GM21390 (cell line): ENCODE results near the gene UVRAG.

Experiments
- ATAC-seq: cut with Tn5 transposase; IDR thresholded peaks from one replicate; pipeline ENCODE4 v1.9.1; 2021; ENCODE audit not compliant: unreplicated experiment

Gene UVRAG

GRCh38 chr11:75814677-75815344 lies at the start of gene UVRAG:
Gene UVRAG, plus strand, starts transcription at chr11:75815210. Its CDS starts 198 bp downstream, at chr11:75815408.
- peak; percentile 66 for ATAC-seq

DNA sequence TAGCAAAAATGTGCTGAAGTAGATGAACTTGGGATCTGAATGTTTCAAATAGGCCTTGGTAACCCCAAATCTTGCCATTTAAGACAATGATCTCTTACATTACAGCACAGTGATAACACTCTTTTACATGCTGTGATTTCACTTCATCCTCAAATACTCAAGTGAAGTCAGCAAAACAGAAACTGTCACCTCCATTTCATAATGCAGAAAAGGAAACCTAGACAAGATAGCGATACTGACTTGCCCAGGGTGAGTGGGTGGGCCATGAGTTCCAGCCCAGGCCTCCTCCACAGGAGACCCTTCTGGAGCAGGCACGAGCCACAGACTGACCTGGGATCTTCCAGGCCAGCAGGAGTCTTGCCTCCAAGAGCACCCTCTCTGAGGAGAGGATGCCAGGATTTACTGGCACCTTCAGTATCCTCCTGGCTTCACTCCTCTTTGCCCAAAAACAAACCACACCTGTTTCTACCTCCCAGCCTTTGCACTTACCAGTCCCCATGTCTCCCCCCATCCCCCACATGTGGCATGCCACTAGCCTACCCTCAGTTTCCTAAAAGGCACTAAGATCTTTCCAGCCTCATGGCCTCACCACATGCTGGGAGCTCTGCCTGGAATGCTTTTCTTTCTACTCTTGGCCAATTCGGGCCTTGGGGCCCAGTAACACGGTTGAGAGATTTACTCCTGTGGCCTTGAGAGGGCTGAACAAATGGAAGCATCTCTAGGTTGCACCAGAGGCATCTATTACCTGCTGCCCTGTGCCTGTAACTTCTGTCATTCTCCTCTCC lies 48.4 kb upstream of the UVRAG start:
- no peak for ATAC-seq

GRCh38 chr11:75767228-75767572 lies 47.8 kb upstream of the UVRAG start:
- ATAC-seq: no peak

- ATAC-seq: no peak
Measured at GRCh38 chr11:75767793-75768111, 47.3 kb upstream of the UVRAG start.

DNA sequence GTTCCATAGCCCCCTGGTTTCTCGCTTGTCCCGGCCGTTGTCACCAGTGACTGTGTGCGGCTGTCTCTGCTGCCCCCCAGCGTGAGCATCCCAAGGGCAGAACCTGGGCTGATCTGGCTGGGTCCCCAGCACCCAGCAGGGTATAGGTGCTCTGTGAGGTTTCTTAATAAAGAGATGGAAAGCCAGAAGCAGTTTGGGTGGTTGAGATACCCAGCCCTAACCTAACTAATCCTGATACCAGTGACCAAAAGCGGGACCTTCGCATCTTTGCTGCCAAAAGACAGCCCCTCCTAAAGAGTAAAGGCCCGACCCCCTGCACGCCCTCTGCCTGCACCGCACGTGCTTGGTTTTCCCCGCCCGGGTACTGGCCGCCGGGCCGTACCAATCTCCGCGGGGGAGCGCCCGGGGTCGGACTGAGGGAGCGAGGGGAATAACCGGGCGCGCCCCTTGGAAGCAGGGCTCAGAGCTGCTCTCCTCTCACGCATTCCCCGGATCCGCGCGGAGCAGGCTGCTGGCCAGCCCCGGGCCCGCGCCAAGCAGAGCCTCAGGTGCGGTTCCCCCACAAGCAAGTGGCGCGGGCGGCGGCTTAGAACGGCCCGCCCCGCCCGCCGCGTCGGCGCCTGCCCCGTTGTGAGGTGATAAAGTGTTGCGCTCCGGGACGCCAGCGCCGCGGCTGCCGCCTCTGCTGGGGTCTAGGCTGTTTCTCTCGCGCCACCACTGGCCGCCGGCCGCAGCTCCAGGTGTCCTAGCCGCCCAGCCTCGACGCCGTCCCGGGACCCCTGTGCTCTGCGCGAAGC lies 46.7 kb upstream of the UVRAG start, which contains the start of gene DGAT2:
TSS of gene DGAT2 (plus strand) at position 667 of the 797 bp plus-strand sequence. CDS start 214 bp downstream, outside the sequence.
- peak; percentile 61 for ATAC-seq

DNA sequence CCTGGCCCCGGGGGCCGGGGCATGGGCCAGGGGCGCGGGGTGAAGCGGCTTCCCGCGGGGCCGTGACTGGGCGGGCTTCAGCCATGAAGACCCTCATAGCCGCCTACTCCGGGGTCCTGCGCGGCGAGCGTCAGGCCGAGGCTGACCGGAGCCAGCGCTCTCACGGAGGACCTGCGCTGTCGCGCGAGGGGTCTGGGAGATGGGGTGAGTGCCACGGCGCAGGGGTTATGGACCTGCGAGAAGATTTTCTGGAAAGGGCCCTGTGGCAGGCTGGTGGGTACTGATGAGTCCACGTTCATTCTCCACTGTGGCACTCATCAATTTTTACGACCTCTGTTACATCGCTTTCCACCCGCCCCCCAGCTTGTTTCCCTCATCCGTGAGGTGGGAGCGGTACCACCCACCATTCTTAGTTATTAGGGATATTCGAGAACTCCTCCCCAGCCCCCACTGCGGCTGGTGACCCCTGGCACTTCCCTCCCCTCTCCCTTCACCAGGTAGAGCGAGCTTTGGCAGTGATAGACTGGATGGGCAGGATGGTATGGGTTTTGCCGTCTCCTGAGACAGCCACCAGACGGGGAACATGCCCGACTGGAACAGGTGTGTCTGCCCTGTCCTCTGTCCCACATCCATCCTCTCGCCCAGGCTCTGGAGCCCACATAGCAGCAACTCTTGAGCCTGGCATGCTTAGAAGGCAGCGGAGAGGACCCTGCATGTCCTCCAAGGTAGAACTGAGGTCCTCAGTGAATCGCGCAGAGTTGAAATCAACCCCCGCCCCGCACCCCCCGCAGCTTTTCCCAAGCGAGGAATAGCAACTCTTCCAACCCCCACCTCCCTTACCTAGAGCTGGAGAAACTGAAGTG lies 45.9 kb upstream of the UVRAG start:
- no peak for ATAC-seq

GRCh38 chr11:75770102-75770501 lies 44.9 kb upstream of the UVRAG start:
- ATAC-seq: no peak

DNA sequence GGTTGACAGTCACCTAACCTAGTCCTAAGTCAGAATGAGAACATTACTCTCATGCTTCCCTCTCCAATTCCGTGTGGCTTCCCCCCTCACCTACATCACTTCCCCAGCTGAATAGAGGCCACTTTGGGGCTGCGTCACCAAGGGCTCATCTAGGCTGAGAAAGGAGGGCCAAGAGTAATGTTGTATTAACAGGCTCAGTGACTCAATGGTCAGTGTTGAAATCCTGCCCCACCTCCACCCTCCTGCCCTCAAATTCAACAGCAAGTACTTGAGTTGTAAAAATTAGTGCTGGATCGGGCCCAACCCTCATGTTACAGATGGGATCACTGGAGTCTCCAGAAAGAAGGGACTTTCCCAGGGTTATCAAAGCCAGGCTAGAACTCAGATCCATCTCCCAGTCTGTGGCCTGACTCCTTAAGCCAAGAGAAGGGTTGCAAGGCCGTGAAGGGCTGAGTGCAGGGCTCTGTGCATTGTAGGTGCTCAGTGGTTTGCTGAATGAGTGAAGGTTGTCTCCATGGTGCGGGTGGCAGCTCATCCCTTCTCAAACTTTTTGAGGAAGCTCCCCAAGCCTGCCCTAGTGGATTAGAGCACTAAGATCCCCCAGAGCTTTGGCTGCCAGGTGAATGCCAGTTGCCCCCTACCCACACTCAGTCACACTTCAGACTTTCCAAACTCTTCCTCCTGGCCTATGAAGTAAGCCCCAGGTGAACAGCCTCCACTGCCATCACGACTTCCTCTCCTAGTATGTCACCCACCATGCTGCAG lies 43.2 kb upstream of the UVRAG start:
- no peak for ATAC-seq

- ATAC-seq: peak; percentile 78
Measured at GRCh38 chr11:75773595-75774353, 41.2 kb upstream of the UVRAG start.

DNA sequence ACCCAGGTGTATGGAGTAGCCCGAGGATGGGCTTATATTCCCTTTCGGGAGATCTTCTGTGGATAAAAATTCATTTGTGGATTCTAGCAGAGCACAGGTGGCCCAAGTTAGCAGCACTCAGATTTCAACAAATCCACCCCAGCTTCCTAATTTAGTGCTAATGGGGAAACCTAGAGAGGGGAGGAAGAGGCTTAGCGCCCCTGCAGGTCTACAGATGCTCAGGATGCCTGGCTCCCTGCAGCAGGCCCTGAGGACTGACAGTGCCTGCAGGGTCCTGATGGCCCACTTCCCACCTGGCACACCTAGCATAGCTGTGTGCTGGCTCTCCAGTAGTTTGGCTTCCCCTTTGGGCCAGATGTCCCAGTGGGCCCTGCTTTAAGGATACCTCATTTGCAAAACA lies 40.0 kb upstream of the UVRAG start:
- no peak for ATAC-seq

DNA sequence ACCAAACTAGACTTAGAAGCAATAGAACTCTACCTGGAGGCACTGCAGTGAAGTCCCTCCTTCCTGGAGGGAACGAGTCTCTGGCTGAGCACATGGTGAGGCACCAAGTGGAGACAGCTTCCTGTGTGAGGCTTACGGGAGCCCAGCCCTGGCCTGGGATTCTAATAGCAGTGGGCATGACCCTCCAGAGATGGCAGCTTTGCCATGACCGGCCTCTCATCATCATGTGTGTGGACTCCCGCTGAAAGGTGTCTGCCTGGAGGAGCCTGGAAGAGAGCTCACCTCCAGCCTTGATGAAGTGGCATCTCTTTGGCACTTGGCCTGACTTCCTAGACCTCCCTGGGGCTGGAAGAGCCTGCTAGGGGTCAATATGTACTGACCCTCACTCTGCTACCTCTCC lies 38.5 kb upstream of the UVRAG start:
- no peak for ATAC-seq

DNA sequence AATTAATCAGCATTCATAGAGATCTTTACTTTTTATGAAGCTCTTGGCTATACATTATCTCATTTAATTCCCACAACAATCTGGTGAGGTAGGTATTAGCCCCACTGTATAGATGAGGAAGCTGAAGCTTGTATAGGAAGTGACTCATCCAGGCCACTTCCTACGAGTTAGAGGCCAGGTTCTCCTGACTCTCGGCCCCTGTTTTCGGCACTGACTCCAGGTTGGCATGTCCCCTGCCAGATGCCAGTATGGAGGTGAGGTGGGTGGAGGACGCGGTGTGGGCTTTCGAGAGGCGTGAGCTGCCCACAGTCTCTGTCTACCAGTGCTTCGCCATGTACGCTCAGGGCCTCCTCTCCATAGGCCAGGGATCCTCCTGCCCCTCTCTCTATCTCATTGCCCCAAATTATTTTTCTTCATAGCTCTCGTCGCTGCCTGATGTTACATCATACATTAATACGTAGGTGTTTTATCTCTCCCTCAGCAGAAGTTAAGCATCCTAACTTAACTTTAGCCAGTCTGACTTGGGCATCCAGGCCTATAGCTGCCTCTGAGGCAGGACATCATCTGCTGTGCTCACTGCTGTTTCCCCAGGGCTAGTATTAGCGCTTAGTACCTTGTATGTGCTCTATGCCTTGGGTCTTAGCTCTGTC lies 37.4 kb upstream of the UVRAG start:
- ATAC-seq: no peak

- ATAC-seq: no peak
Measured at GRCh38 chr11:75778962-75779361, 36.0 kb upstream of the UVRAG start.

GRCh38 chr11:75779960-75780359 lies 35.0 kb upstream of the UVRAG start:
- no peak for ATAC-seq

DNA sequence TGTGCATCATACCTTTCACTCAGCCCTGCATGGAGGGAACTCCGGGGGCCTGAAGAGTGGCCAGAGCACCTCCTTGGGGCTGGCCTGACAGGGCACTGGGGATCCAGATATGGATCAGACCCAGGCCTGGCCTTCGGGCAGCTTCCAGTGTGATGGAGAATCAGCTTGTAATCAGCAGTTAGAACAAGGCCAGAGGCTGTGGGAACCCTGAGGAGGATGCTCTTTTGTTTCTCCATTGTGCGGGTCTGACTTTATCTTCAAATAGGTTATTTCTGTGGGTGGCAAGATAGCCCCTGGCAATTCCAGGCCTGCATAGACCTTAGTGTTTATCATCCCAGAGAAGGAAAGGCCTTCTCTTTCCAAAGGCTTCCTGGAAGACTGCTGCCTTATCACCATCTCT lies 34.1 kb upstream of the UVRAG start:
- no peak for ATAC-seq

DNA sequence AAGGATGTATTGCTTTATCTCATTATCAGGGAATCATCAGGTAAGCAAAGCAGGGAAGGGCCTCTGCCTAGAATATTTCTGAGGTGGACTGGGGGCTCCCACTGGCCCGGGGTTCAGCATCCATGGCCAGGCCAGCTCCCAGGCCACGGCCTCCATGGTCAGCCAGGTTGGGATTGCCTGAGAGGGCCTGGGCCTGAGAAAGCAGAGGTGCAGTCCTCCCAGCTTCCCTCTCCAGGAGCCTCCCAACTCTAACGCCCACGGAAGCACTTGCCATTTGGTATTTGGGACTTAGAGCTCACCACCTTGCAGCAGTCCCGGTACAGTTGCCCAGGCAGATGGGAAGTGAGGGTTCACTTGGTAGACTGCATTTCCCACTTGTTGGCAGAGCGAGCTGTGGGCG lies 33.7 kb upstream of the UVRAG start:
- no peak for ATAC-seq

DNA sequence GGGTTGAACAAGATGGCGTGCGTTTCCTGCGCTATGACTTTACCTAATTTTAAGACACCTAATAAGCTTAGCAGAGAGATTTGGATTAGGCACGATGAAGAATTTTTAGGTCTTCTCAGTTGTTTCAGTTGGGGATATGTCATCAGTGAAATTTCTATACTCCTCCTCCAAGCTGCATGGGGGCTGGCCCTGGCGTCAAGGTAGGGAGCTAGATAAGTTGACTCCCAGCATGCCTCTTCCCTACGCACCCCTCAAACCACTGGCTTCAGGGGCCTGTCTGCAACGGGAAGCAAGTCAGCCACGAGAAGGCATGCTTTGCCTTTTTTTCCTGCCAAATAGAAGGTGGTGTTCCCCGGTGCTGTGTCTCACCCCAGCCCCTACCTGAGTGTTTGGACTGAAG lies 33.2 kb upstream of the UVRAG start:
- no peak for ATAC-seq

GRCh38 chr11:75782540-75783263 lies 32.3 kb upstream of the UVRAG start:
- no peak for ATAC-seq
